HepG2 (cell line): ENCODE measurements around the gene QRICH2. TPM values are rescaled to one million over a fixed set of nuclear protein-coding genes. Genes with fewer than 3 reads are reported as not detected.

Experiments used
- ARID2 ChIP-seq: sonication (generic); formaldehyde crosslinking; IDR thresholded peaks from 2 replicates; pipeline ENCODE4 v1.8.1; 2022; ENCODE audit warnings: mild to moderate bottlenecking, missing genetic modification reagents, borderline replicate concordance
- DDIT3 ChIP-seq: sonication (generic); formaldehyde crosslinking; IDR thresholded peaks from 2 replicates; pipeline ENCODE4 v1.4.0; 2020; ENCODE audit warnings: mild to moderate bottlenecking, missing genetic modification reagents
- HOXA3 ChIP-seq: sonication (generic); formaldehyde crosslinking; IDR thresholded peaks from 2 replicates; pipeline ENCODE4 v1.5.0; 2020; ENCODE audit warnings: missing genetic modification reagents
- ISX ChIP-seq: sonication (generic); formaldehyde crosslinking; conservative IDR thresholded peaks from 2 replicates; pipeline ENCODE4 v1.5.0; 2020; ENCODE audit warnings: missing genetic modification reagents
- KMT2A ChIP-seq: sonication (generic); formaldehyde crosslinking; IDR thresholded peaks from 2 replicates; pipeline ENCODE4 v1.4.0; 2020; ENCODE audit warnings: missing genetic modification reagents
- MEF2D ChIP-seq: sonication (generic); formaldehyde crosslinking; IDR thresholded peaks from 2 replicates; pipeline ENCODE4 v1.5.1; 2020; ENCODE audit warnings: mild to moderate bottlenecking, missing genetic modification reagents
- MYNN ChIP-seq: sonication (generic); formaldehyde crosslinking; IDR thresholded peaks from 2 replicates; pipeline ENCODE4 v1.4.0; 2020; ENCODE audit warnings: mild to moderate bottlenecking, low read depth, missing genetic modification reagents
- TBX3 ChIP-seq: fragments of 450-650 bp; IDR thresholded peaks from 2 replicates; pipeline ENCODE4 v1.6.1; 2017; ENCODE audit warnings: antibody characterized with exemption, mild to moderate bottlenecking, inconsistent platforms, borderline replicate concordance
- WIZ ChIP-seq: sonication (generic); formaldehyde crosslinking; IDR thresholded peaks from 2 replicates; pipeline ENCODE4 v1.5.1; 2020; ENCODE audit warnings: mild to moderate bottlenecking, missing genetic modification reagents
- ZNF138 ChIP-seq: sonication (generic); formaldehyde crosslinking; IDR thresholded peaks from 2 replicates; pipeline ENCODE4 v1.5.0; 2020; ENCODE audit warnings: mild to moderate bottlenecking, low read depth, missing genetic modification reagents
- ZNF24 ChIP-seq: fragments of 450-650 bp; IDR thresholded peaks from 2 replicates; pipeline ENCODE4 v1.6.1; 2017; ENCODE audit warnings: antibody characterized with exemption, mild to moderate bottlenecking
- ZNF468 ChIP-seq: sonication (generic); formaldehyde crosslinking; IDR thresholded peaks from 2 replicates; pipeline ENCODE4 v1.8.0; 2022; ENCODE audit warnings: mild to moderate bottlenecking, moderate library complexity, missing genetic modification reagents
- ZNF569 ChIP-seq: sonication (generic); formaldehyde crosslinking; IDR thresholded peaks from 2 replicates; pipeline ENCODE4 v1.5.0; 2020; ENCODE audit warnings: mild to moderate bottlenecking, missing genetic modification reagents, moderate library complexity, borderline replicate concordance
- ZNF770 ChIP-seq: sonication (generic); formaldehyde crosslinking; IDR thresholded peaks from 2 replicates; pipeline ENCODE4 v1.5.0; 2020; ENCODE audit warnings: mild to moderate bottlenecking, missing genetic modification reagents
- ZNF773 ChIP-seq: sonication (generic); formaldehyde crosslinking; IDR thresholded peaks from 2 replicates; pipeline ENCODE4 v1.4.0; 2020; ENCODE audit warnings: missing genetic modification reagents, borderline replicate concordance
- ZNF891 ChIP-seq: sonication (generic); formaldehyde crosslinking; IDR thresholded peaks from 2 replicates; pipeline ENCODE4 v1.5.0; 2020; ENCODE audit warnings: mild to moderate bottlenecking, missing genetic modification reagents
- ZZZ3 ChIP-seq: sonication (generic); formaldehyde crosslinking; IDR thresholded peaks from 2 replicates; pipeline ENCODE4 v1.4.0; 2020; ENCODE audit warnings: missing genetic modification reagents, mild to moderate bottlenecking, borderline replicate concordance
- polyA plus RNA-seq, 8 experiments: library from polyadenylated mRNA; depleted of rRNA in 3 of 8; stranded (reverse) in 7 of 8; unstranded in 1 of 8; fragments of >200 nt; fragmentation: Illumina TruSeq in 4 of 8; extraction: Trizol in 4 of 8; gene quantifications; 2 replicates each; pipeline versions ENCODE4 v1.2.1 to v1.2.3, GENCODE V29; 2011 to 2016; ENCODE audit warnings: low read depth in 4 of 8, missing spikeins in 1 of 8, mixed read lengths in 1 of 8; ENCODE audit not compliant: insufficient read depth in 1 of 8
- total RNA-seq, 5 experiments: library from RNA; depleted of rRNA; stranded (reverse); fragments of >200 nt; fragmentation: Illumina TruSeq; extraction: Trizol; gene quantifications; 2 replicates each; pipeline ENCODE4 v1.2.3, GENCODE V29; 2016; ENCODE audit warnings: low read depth in 1 of 5
- TF ChIP-seq, protein P1 (sequence below): sonication (generic); formaldehyde crosslinking; IDR thresholded peaks from 2 replicates; pipeline ENCODE4 v1.4.0; 2020; ENCODE audit warnings: missing genetic modification reagents
- TF ChIP-seq, protein P2 (sequence below): sonication (generic); formaldehyde crosslinking; IDR thresholded peaks from 2 replicates; pipeline ENCODE4 v1.4.0; 2020; ENCODE audit warnings: missing genetic modification reagents

QRICH2 gene
- total and polyA plus RNA-seq, 2 of the 13 experiments (the other 11 are each of a cell fraction or from before 2014, with no cell fraction given), result 3.7 to 5.7 TPM

DNA sequence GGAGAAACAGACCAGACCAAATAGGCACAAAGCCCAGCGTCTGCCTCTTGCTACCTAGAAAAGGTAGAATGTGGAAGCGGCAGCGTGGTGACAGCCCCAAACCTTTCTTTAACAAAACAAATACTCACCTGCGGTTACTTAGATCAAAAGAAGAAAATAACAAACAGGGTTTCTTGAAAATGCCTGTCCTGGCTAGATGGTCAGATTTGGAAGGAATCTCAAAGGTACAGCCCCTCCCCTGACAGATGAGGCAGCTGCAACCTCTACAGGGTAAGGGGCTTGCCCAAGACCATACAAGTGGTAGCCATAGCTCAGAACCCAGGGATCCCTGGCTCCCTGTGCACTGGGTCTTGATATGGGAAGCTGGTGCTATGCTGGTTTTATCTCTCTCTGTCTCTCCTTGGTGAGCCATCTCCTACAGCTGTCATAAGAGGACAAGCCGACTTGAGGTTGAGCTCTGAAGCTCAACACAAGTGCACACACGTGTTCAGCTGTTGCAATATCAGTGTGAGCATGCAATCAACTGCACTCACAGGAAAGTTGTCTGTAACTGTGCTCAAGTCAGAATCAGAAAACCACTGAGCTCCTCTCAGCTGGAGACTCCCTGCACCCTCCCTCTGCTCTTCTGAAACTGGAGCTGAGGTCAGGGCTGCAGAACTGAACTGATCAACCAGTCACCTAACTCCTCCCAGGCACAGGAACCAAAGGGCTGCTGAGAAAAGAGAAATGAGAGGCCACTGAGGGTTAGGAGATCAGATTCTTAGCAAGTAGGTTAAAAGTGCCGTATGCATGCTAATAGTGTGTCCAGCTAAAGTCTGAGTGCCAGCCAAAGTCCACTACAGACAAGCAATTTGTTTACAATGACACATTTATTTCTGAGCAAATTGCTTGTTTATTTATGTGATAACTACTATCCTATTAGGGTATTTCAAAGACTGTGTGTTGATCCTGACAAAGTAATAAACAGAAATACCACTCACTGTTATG lies 61.7 kb downstream of the QRICH2 start (continued):
- TF ChIP-seq WIZ (CRISPR knock-in tag) (no peak), ZNF773 (CRISPR knock-in tag) (no peak), ISX (CRISPR knock-in tag) (no peak), ZNF138 (no peak), ZNF891 (no peak), TBX3 (peak; percentile 81), ZNF24 (no peak), KMT2A (CRISPR knock-in tag) (no peak), ZNF569 (CRISPR knock-in tag) (no peak), ZNF468 (no peak), MYNN (CRISPR knock-in tag) (no peak), DDIT3 (no peak), MEF2D (no peak), ZZZ3 (no peak), ZNF770 (CRISPR knock-in tag) (no peak; the same call in 1 of the 2 replicates), ARID2 (CRISPR knock-in tag) (no peak), HOXA3 (CRISPR knock-in tag) (peak; percentile 34; the same call in 1 of the 2 replicates)
- TF ChIP-seq, protein P1, sequence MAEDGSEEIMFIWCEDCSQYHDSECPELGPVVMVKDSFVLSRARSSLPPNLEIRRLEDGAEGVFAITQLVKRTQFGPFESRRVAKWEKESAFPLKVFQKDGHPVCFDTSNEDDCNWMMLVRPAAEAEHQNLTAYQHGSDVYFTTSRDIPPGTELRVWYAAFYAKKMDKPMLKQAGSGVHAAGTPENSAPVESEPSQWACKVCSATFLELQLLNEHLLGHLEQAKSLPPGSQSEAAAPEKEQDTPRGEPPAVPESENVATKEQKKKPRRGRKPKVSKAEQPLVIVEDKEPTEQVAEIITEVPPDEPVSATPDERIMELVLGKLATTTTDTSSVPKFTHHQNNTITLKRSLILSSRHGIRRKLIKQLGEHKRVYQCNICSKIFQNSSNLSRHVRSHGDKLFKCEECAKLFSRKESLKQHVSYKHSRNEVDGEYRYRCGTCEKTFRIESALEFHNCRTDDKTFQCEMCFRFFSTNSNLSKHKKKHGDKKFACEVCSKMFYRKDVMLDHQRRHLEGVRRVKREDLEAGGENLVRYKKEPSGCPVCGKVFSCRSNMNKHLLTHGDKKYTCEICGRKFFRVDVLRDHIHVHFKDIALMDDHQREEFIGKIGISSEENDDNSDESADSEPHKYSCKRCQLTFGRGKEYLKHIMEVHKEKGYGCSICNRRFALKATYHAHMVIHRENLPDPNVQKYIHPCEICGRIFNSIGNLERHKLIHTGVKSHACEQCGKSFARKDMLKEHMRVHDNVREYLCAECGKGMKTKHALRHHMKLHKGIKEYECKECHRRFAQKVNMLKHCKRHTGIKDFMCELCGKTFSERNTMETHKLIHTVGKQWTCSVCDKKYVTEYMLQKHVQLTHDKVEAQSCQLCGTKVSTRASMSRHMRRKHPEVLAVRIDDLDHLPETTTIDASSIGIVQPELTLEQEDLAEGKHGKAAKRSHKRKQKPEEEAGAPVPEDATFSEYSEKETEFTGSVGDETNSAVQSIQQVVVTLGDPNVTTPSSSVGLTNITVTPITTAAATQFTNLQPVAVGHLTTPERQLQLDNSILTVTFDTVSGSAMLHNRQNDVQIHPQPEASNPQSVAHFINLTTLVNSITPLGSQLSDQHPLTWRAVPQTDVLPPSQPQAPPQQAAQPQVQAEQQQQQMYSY (CRISPR knock-in tag), result no peak
- TF ChIP-seq, protein P2, sequence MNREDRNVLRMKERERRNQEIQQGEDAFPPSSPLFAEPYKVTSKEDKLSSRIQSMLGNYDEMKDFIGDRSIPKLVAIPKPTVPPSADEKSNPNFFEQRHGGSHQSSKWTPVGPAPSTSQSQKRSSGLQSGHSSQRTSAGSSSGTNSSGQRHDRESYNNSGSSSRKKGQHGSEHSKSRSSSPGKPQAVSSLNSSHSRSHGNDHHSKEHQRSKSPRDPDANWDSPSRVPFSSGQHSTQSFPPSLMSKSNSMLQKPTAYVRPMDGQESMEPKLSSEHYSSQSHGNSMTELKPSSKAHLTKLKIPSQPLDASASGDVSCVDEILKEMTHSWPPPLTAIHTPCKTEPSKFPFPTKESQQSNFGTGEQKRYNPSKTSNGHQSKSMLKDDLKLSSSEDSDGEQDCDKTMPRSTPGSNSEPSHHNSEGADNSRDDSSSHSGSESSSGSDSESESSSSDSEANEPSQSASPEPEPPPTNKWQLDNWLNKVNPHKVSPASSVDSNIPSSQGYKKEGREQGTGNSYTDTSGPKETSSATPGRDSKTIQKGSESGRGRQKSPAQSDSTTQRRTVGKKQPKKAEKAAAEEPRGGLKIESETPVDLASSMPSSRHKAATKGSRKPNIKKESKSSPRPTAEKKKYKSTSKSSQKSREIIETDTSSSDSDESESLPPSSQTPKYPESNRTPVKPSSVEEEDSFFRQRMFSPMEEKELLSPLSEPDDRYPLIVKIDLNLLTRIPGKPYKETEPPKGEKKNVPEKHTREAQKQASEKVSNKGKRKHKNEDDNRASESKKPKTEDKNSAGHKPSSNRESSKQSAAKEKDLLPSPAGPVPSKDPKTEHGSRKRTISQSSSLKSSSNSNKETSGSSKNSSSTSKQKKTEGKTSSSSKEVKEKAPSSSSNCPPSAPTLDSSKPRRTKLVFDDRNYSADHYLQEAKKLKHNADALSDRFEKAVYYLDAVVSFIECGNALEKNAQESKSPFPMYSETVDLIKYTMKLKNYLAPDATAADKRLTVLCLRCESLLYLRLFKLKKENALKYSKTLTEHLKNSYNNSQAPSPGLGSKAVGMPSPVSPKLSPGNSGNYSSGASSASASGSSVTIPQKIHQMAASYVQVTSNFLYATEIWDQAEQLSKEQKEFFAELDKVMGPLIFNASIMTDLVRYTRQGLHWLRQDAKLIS (CRISPR knock-in tag), result no peak
